K562 (cell line): Measurements from ENCODE around the gene RARG. TPM values are rescaled to one million over a fixed set of nuclear protein-coding genes. Genes with fewer than 3 reads are reported as not detected.

Source experiments
- ATF7 ChIP-seq: fragments of 450-650 bp; IDR thresholded peaks from 2 replicates; pipeline ENCODE4 v1.7.1; 2014; ENCODE audit warnings: mild to moderate bottlenecking, moderate library complexity
- CBX3 ChIP-seq, 2 experiments: IDR thresholded peaks; 1 replicate in 1 of 2; 2 replicates in 1 of 2; pipeline ENCODE4 v1.6.1; 2012; ENCODE audit warnings: inconsistent platforms in 2 of 2, low read length in 2 of 2, borderline replicate concordance in 1 of 2, control low read depth in 1 of 2
- CCAR2 ChIP-seq: fragments of 200-400 bp; formaldehyde crosslinking; IDR thresholded peaks from 2 replicates; pipeline ENCODE4 v1.6.1; 2017; ENCODE audit warnings: mild to moderate bottlenecking, low read depth, low read length
- E2F1 ChIP-seq: sonication (generic); formaldehyde crosslinking; IDR thresholded peaks from 2 replicates; pipeline ENCODE4 v1.8.1; 2023; ENCODE audit warnings: mild to moderate bottlenecking, missing genetic modification reagents, moderate library complexity
- ETS1 ChIP-seq: conservative IDR thresholded peaks from 2 replicates; pipeline ENCODE4 v1.6.1; 2011; ENCODE audit warnings: low read depth, mild to moderate bottlenecking, low read length; ENCODE audit not compliant: control insufficient read depth
- HDAC6 ChIP-seq: IDR thresholded peaks from 2 replicates; pipeline ENCODE4 v1.6.1; 2012; ENCODE audit warnings: low read depth, mild to moderate bottlenecking, control low read depth, inconsistent platforms, low read length, moderate library complexity
- HNRNPL ChIP-seq: fragments of 200-400 bp; formaldehyde crosslinking; IDR thresholded peaks from 2 replicates; pipeline ENCODE4 v1.6.1; 2017; ENCODE audit warnings: low read depth, mild to moderate bottlenecking, low read length
- HNRNPUL1 ChIP-seq: fragments of 200-400 bp; formaldehyde crosslinking; IDR thresholded peaks from 2 replicates; pipeline ENCODE4 v1.6.1; 2017; ENCODE audit warnings: low read length
- MIER1 ChIP-seq: fragments of 450-650 bp; IDR thresholded peaks from 2 replicates; pipeline ENCODE4 v1.6.1; 2016; ENCODE audit warnings: antibody characterized with exemption, mild to moderate bottlenecking, low read depth
- POLR2AphosphoS5 ChIP-seq: IDR thresholded peaks from 2 replicates; pipeline ENCODE4 v1.6.1; 2011; ENCODE audit warnings: mild to moderate bottlenecking, low read depth, low read length, moderate library complexity; ENCODE audit not compliant: control insufficient read depth, insufficient read depth
- RBFOX2 ChIP-seq: fragments of 200-400 bp; formaldehyde crosslinking; IDR thresholded peaks from 2 replicates; pipeline ENCODE4 v1.6.1; 2017; ENCODE audit warnings: low read depth, mild to moderate bottlenecking, low read length, moderate library complexity
- REST ChIP-seq, 2 experiments: fragments of 450-650 bp; formaldehyde crosslinking in 1 of 2; IDR thresholded peaks; 2 replicates each; pipeline versions ENCODE4 v1.4.0 to v1.6.1; 2014 to 2020; ENCODE audit warnings: mild to moderate bottlenecking in 2 of 2, borderline replicate concordance in 1 of 2, low read depth in 1 of 2
- RFX1 ChIP-seq: fragments of 450-650 bp; IDR thresholded peaks from 2 replicates; pipeline ENCODE4 v1.6.1; 2016; ENCODE audit warnings: mild to moderate bottlenecking, moderate library complexity
- SMARCB1 ChIP-seq: IDR thresholded peaks from 2 replicates; pipeline ENCODE4 v1.6.1; 2011; ENCODE audit warnings: improper control_type of control experiment, low read depth; ENCODE audit not compliant: insufficient read length
- ZNF197 ChIP-seq: fragments of 200-800 bp; sonication (Bioruptor generic); IDR thresholded peaks from 2 replicates; pipeline ENCODE4 v1.6.1; 2016; ENCODE audit warnings: low read depth, missing genetic modification characterization, missing compliant biosample characterization
- ZNF445 ChIP-seq: fragments of 250-450 bp; sonication (Bioruptor Pico); IDR thresholded peaks from 2 replicates; pipeline ENCODE4 v1.4.0; 2020; ENCODE audit warnings: low read depth, mild to moderate bottlenecking, moderate library complexity
- ZNF766 ChIP-seq: fragments of 200-800 bp; sonication (Bioruptor generic); conservative IDR thresholded peaks from 2 replicates; pipeline ENCODE4 v1.6.1; 2016; ENCODE audit warnings: missing genetic modification characterization, missing compliant biosample characterization
- polyA plus RNA-seq, 8 experiments: library from polyadenylated mRNA; depleted of rRNA in 4 of 8; stranded (reverse) in 5 of 8; unstranded in 3 of 8; fragments of >200 nt; fragmentation: Nextera tagmentation in 2 of 8; fragmentation: Illumina TruSeq in 1 of 8; extraction: Ambion mirVana in 2 of 8; extraction: Trizol in 1 of 8; gene quantifications; 2 replicates each; pipeline versions ENCODE4 v1.2.1 to v1.2.3, GENCODE V29; 2011 to 2014; ENCODE audit warnings: inconsistent platforms in 1 of 8, missing spikeins in 1 of 8
- total RNA-seq, 7 experiments: library from RNA; depleted of rRNA in 6 of 7; stranded (reverse); fragments of >200 nt in 6 of 7; fragmentation: Illumina TruSeq in 2 of 7; extraction: Trizol in 2 of 7; gene quantifications; 2 replicates each; pipeline versions ENCODE4 v1.2.1 to v1.2.3, GENCODE V29; 2011 to 2021; ENCODE audit warnings: low replicate concordance in 1 of 7

Gene RARG
- total and polyA plus RNA-seq, 9 of the 15 experiments (the other 6 are each of a cell fraction or from before 2014, with no cell fraction given) = 0.18 to 7.6 (median 3.8) TPM

- TF ChIP-seq ETS1 (0 out of 2 replicates have a peak, but pooled peaks have one; percentile 18), CBX3 (IDR thresholded peaks at IDR 0.05; ENCODE audit: borderline replicate concordance in 1 of 2, low read length in 2 of 2) (no peak), HDAC6 (no peak), MIER1 (no peak), HNRNPL (peak; percentile 69; the same call in 1 of the 2 replicates), ATF7 (no peak), REST (IDR thresholded peaks at IDR 0.05; ENCODE audit: borderline replicate concordance) (no peak), REST (CRISPR knock-in tag; IDR thresholded peaks at IDR 0.05; ENCODE audit: low read depth) (0 out of 2 replicates have a peak, but pooled peaks have one; percentile 40), SMARCB1 (no peak), E2F1 (CRISPR knock-in tag) (no peak), CCAR2 (no peak), ZNF197 (CRISPR knock-in tag) (0 out of 2 replicates have a peak, but pooled peaks have one; percentile 34), HNRNPUL1 (no peak), POLR2AphosphoS5 (no peak), RFX1 (no peak), ZNF766 (peak; percentile 53), RBFOX2 (peak; percentile 9; the same call in 1 of the 2 replicates), ZNF445 (CRISPR knock-in tag) (no peak)
Observed at GRCh38 chr12:53180931-53181645, 50.9 kb downstream of the RARG start (continued).
